SK-N-SH treated with all-trans-retinoic acid at 6 μM for 48 hours (cell line): ENCODE results near the gene CPLX1.

ENCODE experiments used
- ATAC-seq: fragments of 200-7000 bp; cut with Tn5 transposase; 3 replicates; pipeline ENCODE4 v1.9.1; 2020; ENCODE audit warnings: mild to moderate bottlenecking, moderate library complexity
- ARNTL ChIP-seq: fragments of 450-650 bp; formaldehyde crosslinking; IDR thresholded peaks from 2 replicates; pipeline ENCODE4 v1.5.0; 2020; ENCODE audit warnings: low read depth, mild to moderate bottlenecking, moderate library complexity, borderline replicate concordance
- BACH2 ChIP-seq: fragments of 250-450 bp; sonication (Bioruptor Pico); IDR thresholded peaks from 2 replicates; pipeline ENCODE4 v1.9.0; 2021; ENCODE audit warnings: mild to moderate bottlenecking, borderline replicate concordance
- CSDC2 ChIP-seq: fragments of 250-450 bp; sonication (Bioruptor Pico); IDR thresholded peaks from 2 replicates; pipeline ENCODE4 v1.5.0; 2020; ENCODE audit warnings: mild to moderate bottlenecking, moderate library complexity
- ESRRG ChIP-seq: fragments of 250-450 bp; sonication (Bioruptor Pico); IDR thresholded peaks from 2 replicates; pipeline ENCODE4 v1.6.1; 2021; ENCODE audit warnings: mild to moderate bottlenecking
- GLIS3 ChIP-seq: fragments of 250-450 bp; sonication (Bioruptor Pico); IDR thresholded peaks from 2 replicates; pipeline ENCODE4 v1.5.0; 2020; ENCODE audit warnings: mild to moderate bottlenecking, moderate library complexity
- ISL1 ChIP-seq: fragments of 250-450 bp; sonication (Bioruptor Pico); IDR thresholded peaks from 2 replicates; pipeline ENCODE4 v2.1.2; 2022; ENCODE audit warnings: mild to moderate bottlenecking, moderate library complexity
- OSR1 ChIP-seq: fragments of 250-450 bp; sonication (Bioruptor Pico); IDR thresholded peaks from 2 replicates; pipeline ENCODE4 v1.8.0; 2022; ENCODE audit warnings: moderate library complexity, mild to moderate bottlenecking, inconsistent platforms
- PPARA ChIP-seq: fragments of 250-450 bp; sonication (Bioruptor Pico); IDR thresholded peaks from 2 replicates; pipeline ENCODE4 v1.5.0; 2020; ENCODE audit warnings: mild to moderate bottlenecking, borderline replicate concordance
- RARB ChIP-seq: fragments of 250-450 bp; sonication (Bioruptor Pico); IDR thresholded peaks from 2 replicates; pipeline ENCODE4 v1.8.0; 2021; ENCODE audit warnings: mild to moderate bottlenecking, moderate library complexity
- SNAI2 ChIP-seq: fragments of 250-450 bp; sonication (Bioruptor Pico); IDR thresholded peaks from 2 replicates; pipeline ENCODE4 v1.5.0; 2020; ENCODE audit warnings: mild to moderate bottlenecking, moderate library complexity
- TCF4 ChIP-seq: fragments of 250-450 bp; sonication (Bioruptor Pico); IDR thresholded peaks from 2 replicates; pipeline ENCODE4 v1.8.0; 2021; ENCODE audit warnings: mild to moderate bottlenecking, moderate library complexity, borderline replicate concordance
- TOX ChIP-seq: fragments of 250-450 bp; sonication (Bioruptor Pico); IDR thresholded peaks from 2 replicates; pipeline ENCODE4 v1.8.0; 2021; ENCODE audit warnings: mild to moderate bottlenecking, moderate library complexity, borderline replicate concordance
- ZC3H10 ChIP-seq: fragments of 250-450 bp; sonication (Bioruptor Pico); IDR thresholded peaks from 2 replicates; pipeline ENCODE4 v1.5.1; 2021; ENCODE audit warnings: mild to moderate bottlenecking, moderate library complexity
- ZFP3 ChIP-seq: fragments of 250-450 bp; sonication (Bioruptor Pico); IDR thresholded peaks from 2 replicates; pipeline ENCODE4 v1.5.0; 2020; ENCODE audit warnings: mild to moderate bottlenecking, moderate library complexity
- ZFP30 ChIP-seq: fragments of 450-650 bp; formaldehyde crosslinking; IDR thresholded peaks from 2 replicates; pipeline ENCODE4 v1.5.0; 2022; ENCODE audit warnings: mild to moderate bottlenecking, moderate library complexity
- ZNF565 ChIP-seq: fragments of 450-650 bp; formaldehyde crosslinking; conservative IDR thresholded peaks from 2 replicates; pipeline ENCODE4 v1.5.0; 2020; ENCODE audit warnings: low read depth, mild to moderate bottlenecking, moderate library complexity
- ZNF70 ChIP-seq: fragments of 450-650 bp; formaldehyde crosslinking; IDR thresholded peaks from 2 replicates; pipeline ENCODE4 v1.5.0; 2020; ENCODE audit warnings: mild to moderate bottlenecking, moderate library complexity
- ZNF8 ChIP-seq: fragments of 450-650 bp; formaldehyde crosslinking; IDR thresholded peaks from 2 replicates; pipeline ENCODE4 v1.5.0; 2020; ENCODE audit warnings: mild to moderate bottlenecking, moderate library complexity
- TF ChIP-seq, protein P1 (sequence below): fragments of 250-450 bp; sonication (Bioruptor Pico); IDR thresholded peaks from 2 replicates; pipeline ENCODE4 v1.8.0; 2020; ENCODE audit warnings: mild to moderate bottlenecking, moderate library complexity, borderline replicate concordance
- TF ChIP-seq, protein P2 (sequence below): fragments of 250-450 bp; sonication (Bioruptor Pico); IDR thresholded peaks from 2 replicates; pipeline ENCODE4 v1.5.1; 2020; ENCODE audit warnings: low read depth, mild to moderate bottlenecking, moderate library complexity
- TF ChIP-seq, protein P3 (sequence below): fragments of 250-450 bp; sonication (Bioruptor Pico); IDR thresholded peaks from 2 replicates; pipeline ENCODE4 v1.5.0; 2020; ENCODE audit warnings: mild to moderate bottlenecking, moderate library complexity
- TF ChIP-seq, protein P4 (sequence below): fragments of 250-450 bp; sonication (Bioruptor Pico); IDR thresholded peaks from 2 replicates; pipeline ENCODE4 v1.5.1; 2021; ENCODE audit warnings: mild to moderate bottlenecking, moderate library complexity
- TF ChIP-seq, protein P5 (sequence below): fragments of 250-450 bp; sonication (Bioruptor Pico); IDR thresholded peaks from 2 replicates; pipeline ENCODE4 v1.8.0; 2021; ENCODE audit warnings: low read depth, mild to moderate bottlenecking, moderate library complexity, borderline replicate concordance

Gene CPLX1

DNA sequence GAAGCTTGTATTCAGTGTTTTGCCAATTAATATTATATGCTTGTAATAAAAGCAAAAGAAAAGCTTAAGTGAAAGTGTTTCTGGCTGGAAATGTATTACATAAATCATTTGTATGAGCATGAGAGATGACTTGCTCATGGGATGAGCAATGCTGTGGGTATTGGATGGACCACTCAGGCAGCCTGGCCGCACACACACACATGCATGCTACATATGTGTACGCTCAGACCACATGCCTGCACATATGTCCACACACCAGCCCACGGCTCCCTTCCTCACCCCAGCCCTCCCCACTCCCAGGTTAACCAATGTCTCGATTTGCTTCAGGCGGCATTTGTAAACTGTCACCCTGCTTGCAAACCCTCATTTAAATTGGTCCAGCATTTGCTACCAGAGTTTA lies 55.9 kb downstream of the CPLX1 start:
- no peak for ATAC-seq

DNA sequence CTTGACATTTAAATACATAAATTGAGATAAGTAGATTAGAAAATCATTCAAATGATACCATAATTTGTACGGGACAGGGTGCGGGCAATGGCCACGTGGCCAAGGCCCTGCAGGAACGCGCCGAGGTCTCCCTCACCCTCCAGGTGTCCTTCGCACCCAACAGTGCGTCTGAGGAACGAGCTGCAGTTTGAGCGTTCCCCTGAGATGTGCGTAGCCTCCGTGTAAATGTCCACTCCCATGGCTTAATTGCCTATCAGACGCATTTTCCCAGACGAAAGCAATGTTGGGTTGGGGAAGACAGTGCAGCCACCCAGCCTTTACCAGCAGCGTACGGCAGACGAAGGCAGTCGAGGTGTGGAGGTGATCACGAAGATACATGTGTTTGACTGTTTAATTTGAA lies 56.4 kb downstream of the CPLX1 start:
- ATAC-seq, result no peak
- TF ChIP-seq OSR1 (no peak), RARB (CRISPR knock-in tag) (no peak), SNAI2 (CRISPR knock-in tag) (no peak), ZNF70 (CRISPR knock-in tag) (no peak), ZNF565 (CRISPR knock-in tag) (no peak), ESRRG (CRISPR knock-in tag) (no peak), TOX (CRISPR knock-in tag) (no peak), ARNTL (no peak)
- TF ChIP-seq, protein P1, sequence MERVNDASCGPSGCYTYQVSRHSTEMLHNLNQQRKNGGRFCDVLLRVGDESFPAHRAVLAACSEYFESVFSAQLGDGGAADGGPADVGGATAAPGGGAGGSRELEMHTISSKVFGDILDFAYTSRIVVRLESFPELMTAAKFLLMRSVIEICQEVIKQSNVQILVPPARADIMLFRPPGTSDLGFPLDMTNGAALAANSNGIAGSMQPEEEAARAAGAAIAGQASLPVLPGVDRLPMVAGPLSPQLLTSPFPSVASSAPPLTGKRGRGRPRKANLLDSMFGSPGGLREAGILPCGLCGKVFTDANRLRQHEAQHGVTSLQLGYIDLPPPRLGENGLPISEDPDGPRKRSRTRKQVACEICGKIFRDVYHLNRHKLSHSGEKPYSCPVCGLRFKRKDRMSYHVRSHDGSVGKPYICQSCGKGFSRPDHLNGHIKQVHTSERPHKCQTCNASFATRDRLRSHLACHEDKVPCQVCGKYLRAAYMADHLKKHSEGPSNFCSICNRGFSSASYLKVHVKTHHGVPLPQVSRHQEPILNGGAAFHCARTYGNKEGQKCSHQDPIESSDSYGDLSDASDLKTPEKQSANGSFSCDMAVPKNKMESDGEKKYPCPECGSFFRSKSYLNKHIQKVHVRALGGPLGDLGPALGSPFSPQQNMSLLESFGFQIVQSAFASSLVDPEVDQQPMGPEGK (CRISPR knock-in tag), result no peak
- TF ChIP-seq, protein P2, sequence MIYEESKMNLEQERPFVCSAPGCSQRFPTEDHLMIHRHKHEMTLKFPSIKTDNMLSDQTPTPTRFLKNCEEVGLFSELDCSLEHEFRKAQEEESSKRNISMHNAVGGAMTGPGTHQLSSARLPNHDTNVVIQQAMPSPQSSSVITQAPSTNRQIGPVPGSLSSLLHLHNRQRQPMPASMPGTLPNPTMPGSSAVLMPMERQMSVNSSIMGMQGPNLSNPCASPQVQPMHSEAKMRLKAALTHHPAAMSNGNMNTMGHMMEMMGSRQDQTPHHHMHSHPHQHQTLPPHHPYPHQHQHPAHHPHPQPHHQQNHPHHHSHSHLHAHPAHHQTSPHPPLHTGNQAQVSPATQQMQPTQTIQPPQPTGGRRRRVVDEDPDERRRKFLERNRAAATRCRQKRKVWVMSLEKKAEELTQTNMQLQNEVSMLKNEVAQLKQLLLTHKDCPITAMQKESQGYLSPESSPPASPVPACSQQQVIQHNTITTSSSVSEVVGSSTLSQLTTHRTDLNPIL (CRISPR knock-in tag), result no peak
- TF ChIP-seq, protein P3, sequence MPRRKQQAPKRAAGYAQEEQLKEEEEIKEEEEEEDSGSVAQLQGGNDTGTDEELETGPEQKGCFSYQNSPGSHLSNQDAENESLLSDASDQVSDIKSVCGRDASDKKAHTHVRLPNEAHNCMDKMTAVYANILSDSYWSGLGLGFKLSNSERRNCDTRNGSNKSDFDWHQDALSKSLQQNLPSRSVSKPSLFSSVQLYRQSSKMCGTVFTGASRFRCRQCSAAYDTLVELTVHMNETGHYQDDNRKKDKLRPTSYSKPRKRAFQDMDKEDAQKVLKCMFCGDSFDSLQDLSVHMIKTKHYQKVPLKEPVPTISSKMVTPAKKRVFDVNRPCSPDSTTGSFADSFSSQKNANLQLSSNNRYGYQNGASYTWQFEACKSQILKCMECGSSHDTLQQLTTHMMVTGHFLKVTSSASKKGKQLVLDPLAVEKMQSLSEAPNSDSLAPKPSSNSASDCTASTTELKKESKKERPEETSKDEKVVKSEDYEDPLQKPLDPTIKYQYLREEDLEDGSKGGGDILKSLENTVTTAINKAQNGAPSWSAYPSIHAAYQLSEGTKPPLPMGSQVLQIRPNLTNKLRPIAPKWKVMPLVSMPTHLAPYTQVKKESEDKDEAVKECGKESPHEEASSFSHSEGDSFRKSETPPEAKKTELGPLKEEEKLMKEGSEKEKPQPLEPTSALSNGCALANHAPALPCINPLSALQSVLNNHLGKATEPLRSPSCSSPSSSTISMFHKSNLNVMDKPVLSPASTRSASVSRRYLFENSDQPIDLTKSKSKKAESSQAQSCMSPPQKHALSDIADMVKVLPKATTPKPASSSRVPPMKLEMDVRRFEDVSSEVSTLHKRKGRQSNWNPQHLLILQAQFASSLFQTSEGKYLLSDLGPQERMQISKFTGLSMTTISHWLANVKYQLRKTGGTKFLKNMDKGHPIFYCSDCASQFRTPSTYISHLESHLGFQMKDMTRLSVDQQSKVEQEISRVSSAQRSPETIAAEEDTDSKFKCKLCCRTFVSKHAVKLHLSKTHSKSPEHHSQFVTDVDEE (CRISPR knock-in tag), result no peak

More for the DNA sequence above, 55.9 kb downstream of the CPLX1 start:
- TF ChIP-seq, protein P4, sequence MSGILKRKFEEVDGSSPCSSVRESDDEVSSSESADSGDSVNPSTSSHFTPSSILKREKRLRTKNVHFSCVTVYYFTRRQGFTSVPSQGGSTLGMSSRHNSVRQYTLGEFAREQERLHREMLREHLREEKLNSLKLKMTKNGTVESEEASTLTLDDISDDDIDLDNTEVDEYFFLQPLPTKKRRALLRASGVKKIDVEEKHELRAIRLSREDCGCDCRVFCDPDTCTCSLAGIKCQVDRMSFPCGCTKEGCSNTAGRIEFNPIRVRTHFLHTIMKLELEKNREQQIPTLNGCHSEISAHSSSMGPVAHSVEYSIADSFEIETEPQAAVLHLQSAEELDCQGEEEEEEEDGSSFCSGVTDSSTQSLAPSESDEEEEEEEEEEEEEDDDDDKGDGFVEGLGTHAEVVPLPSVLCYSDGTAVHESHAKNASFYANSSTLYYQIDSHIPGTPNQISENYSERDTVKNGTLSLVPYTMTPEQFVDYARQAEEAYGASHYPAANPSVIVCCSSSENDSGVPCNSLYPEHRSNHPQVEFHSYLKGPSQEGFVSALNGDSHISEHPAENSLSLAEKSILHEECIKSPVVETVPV (CRISPR knock-in tag), result no peak
- TF ChIP-seq TCF4 (CRISPR knock-in tag), result no peak
- no peak for TF ChIP-seq GLIS3
- TF ChIP-seq OSR1, result no peak
- TF ChIP-seq, protein P5, sequence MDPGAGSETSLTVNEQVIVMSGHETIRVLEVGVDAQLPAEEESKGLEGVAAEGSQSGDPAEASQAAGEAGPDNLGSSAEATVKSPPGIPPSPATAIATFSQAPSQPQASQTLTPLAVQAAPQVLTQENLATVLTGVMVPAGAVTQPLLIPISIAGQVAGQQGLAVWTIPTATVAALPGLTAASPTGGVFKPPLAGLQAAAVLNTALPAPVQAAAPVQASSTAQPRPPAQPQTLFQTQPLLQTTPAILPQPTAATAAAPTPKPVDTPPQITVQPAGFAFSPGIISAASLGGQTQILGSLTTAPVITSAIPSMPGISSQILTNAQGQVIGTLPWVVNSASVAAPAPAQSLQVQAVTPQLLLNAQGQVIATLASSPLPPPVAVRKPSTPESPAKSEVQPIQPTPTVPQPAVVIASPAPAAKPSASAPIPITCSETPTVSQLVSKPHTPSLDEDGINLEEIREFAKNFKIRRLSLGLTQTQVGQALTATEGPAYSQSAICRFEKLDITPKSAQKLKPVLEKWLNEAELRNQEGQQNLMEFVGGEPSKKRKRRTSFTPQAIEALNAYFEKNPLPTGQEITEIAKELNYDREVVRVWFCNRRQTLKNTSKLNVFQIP (CRISPR knock-in tag), result no peak
- TF ChIP-seq ZNF70 (CRISPR knock-in tag), result no peak
- no peak for TF ChIP-seq CSDC2 (CRISPR knock-in tag)
- no peak for TF ChIP-seq ZFP30 (CRISPR knock-in tag)
- TF ChIP-seq, all 23 proteins: peak for 0

DNA sequence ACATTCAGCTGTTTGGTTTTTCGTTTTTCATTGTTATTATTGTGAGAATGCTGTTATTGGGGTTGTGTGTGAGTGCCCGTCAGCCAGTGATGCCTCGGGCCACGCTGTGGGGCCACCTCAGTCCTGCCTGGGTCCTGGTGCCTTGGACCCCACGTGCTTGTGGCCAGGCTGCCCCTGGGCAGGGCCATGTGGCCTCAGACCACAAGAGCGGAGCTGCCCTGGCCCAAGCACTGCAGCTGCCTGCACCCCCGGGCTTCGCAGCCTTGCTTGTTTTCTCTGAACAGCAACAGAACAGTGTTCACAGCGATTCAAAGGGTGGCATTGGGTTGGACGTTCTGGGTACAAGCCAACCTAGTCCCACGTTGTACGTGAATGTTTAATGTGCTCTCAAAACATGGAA lies 56.9 kb downstream of the CPLX1 start:
- ATAC-seq, result no peak
- TF ChIP-seq OSR1, result no peak
- no peak for TF ChIP-seq ZNF8 (CRISPR knock-in tag)
- no peak for TF ChIP-seq ESRRG (CRISPR knock-in tag)
- no peak for TF ChIP-seq ZFP30 (CRISPR knock-in tag)
- no peak for TF ChIP-seq SNAI2 (CRISPR knock-in tag)
- no peak for TF ChIP-seq ZFP3
- TF ChIP-seq PPARA, result no peak
- TF ChIP-seq, protein P5 (CRISPR knock-in tag), result no peak
- TF ChIP-seq ZC3H10 (CRISPR knock-in tag), result no peak
- TF ChIP-seq, protein P4 (CRISPR knock-in tag), result no peak
- TF ChIP-seq TOX (CRISPR knock-in tag), result no peak
- TF ChIP-seq GLIS3, result no peak
- TF ChIP-seq ISL1 (CRISPR knock-in tag), result no peak
- TF ChIP-seq, protein P3 (CRISPR knock-in tag), result no peak
- no peak for TF ChIP-seq BACH2
